K562 (cell line): ENCODE data around the gene HLA-DOA. TPM values are rescaled to one million over a fixed set of nuclear protein-coding genes. Genes with fewer than 3 reads are reported as not detected.

Experiments
- ATAC-seq: fragments of 200-7000 bp; cut with Tn5 transposase; 3 replicates; pipeline ENCODE4 v1.9.1; 2020; ENCODE audit warnings: moderate library complexity
- BruUV-seq: library from RNA; stranded (reverse); fragments of 400-500 nt; replicated peaks from 2 replicates; lab custom pipeline; 2021; lab: Mats Ljungman, UMichigan
- CTCF ChIA-PET: fragments of 300-600 bp; formaldehyde crosslinking; extraction: SDS; loops from one replicate; lab custom pipeline; 2021; ENCODE audit warnings: low intra/inter-chr PET ratio; lab: Yijun Ruan, JAX
- POLR2A ChIA-PET: fragments of 300-600, 350-650 bp; sonication (Branson Sonifier 250); formaldehyde crosslinking; extraction: SDS; loops from one replicate; lab custom pipeline; 2021; ENCODE audit warnings: antibody characterized with exemption, inconsistent platforms; lab: Yijun Ruan, JAX
- DNase-seq, 4 experiments: peaks; one replicate each; pipeline versions ENCODE4 v3.0.0 to v3.0.0-alpha.2; 2011 to 2018; ENCODE audit warnings: low spot score in 3 of 4, mixed read lengths in 3 of 4; ENCODE audit errors: extremely low read depth in 1 of 4
- FAIRE-seq: peaks from 2 replicates; lab custom pipeline; 2011; peaks lifted over from hg19 to GRCh38; lab: Jason Lieb, UNC
- H2AFZ ChIP-seq: 2 replicates; pipeline ENCODE4 v1.6.0; 2011; ENCODE audit warnings: low read depth, low read length, control low read depth, inconsistent platforms
- H3K27ac ChIP-seq: fragments of 200-600 bp; 3 replicates; pipeline ENCODE4 v1.8.0; 2011; ENCODE audit warnings: low read depth, mild to moderate bottlenecking, control low read depth, inconsistent platforms, low read length, moderate library complexity, mixed read lengths; ENCODE audit errors: extremely low read depth
- H3K27me3 ChIP-seq, 2 experiments: fragments of 300-600 bp in 1 of 2; 2 replicates in 1 of 2; 3 replicates in 1 of 2; pipeline versions ENCODE4 v1.6.0 to v1.8.0; 2011; ENCODE audit warnings: inconsistent platforms in 2 of 2, low read length in 2 of 2, mild to moderate bottlenecking in 1 of 2, mixed read lengths in 1 of 2, moderate library complexity in 1 of 2; ENCODE audit not compliant: control insufficient read depth in 2 of 2, insufficient read depth in 2 of 2
- H3K36me3 ChIP-seq: fragments of 300-600 bp; 3 replicates; pipeline ENCODE4 v1.8.0; 2011; ENCODE audit warnings: mild to moderate bottlenecking, low read length, inconsistent platforms; ENCODE audit not compliant: control insufficient read depth, insufficient read depth
- H3K4me1 ChIP-seq, 2 experiments: fragments of 200-600 bp in 1 of 2; replicated peaks in 1 of 2; 2 replicates in 1 of 2; 3 replicates in 1 of 2; pipeline versions ENCODE4 v1.5.1 to v1.8.0; 2011; ENCODE audit warnings: inconsistent platforms in 2 of 2, low read length in 2 of 2, mild to moderate bottlenecking in 1 of 2, mixed read lengths in 1 of 2, moderate library complexity in 1 of 2; ENCODE audit not compliant: control insufficient read depth in 2 of 2, insufficient read depth in 2 of 2
- H3K4me2 ChIP-seq: 2 replicates; pipeline ENCODE4 v1.6.1; 2011; ENCODE audit warnings: low read length, control low read depth, inconsistent platforms, mixed read lengths; ENCODE audit not compliant: insufficient read depth
- H3K4me3 ChIP-seq: fragments of 200-600 bp; sonication (generic), shearing (Covaris generic); 2 replicates; pipeline ENCODE4 v1.5.1; 2016; ENCODE audit warnings: control low read depth, inconsistent platforms
- H3K79me2 ChIP-seq: fragments of 200-600 bp; 3 replicates; pipeline ENCODE4 v1.8.0; 2011; ENCODE audit warnings: low read length, inconsistent platforms; ENCODE audit not compliant: control insufficient read depth, insufficient read depth
- H3K9ac ChIP-seq, 2 experiments: 2 replicates each; pipeline versions ENCODE4 v1.6.0 to v1.6.1; 2011; ENCODE audit warnings: low read depth in 2 of 2, low read length in 2 of 2, control low read depth in 1 of 2, inconsistent platforms in 1 of 2, mild to moderate bottlenecking in 1 of 2, mixed read lengths in 1 of 2; ENCODE audit not compliant: insufficient read depth in 1 of 2
- H3K9me1 ChIP-seq: one replicate; pipeline ENCODE4 v1.6.0; 2011; ENCODE audit warnings: inconsistent platforms, mild to moderate bottlenecking, low read length, moderate library complexity; ENCODE audit not compliant: control insufficient read depth, insufficient read depth
- H3K9me3 ChIP-seq: replicated peaks from 2 replicates; pipeline ENCODE4 v1.5.1; 2011; ENCODE audit warnings: low read depth, low read length, inconsistent platforms; ENCODE audit not compliant: control insufficient read depth, insufficient read depth
- H4K20me1 ChIP-seq: replicated peaks from 2 replicates; pipeline ENCODE4 v1.6.1; 2011; ENCODE audit warnings: low read length, inconsistent platforms, mixed read lengths; ENCODE audit not compliant: control insufficient read depth, insufficient read depth
- BRD9 ChIP-seq: fragments of 450-650 bp; IDR thresholded peaks from 2 replicates; pipeline ENCODE4 v1.6.1; 2018; ENCODE audit warnings: low read depth; ENCODE audit not compliant: partially characterized antibody
- E2F5 ChIP-seq: sonication (generic); formaldehyde crosslinking; IDR thresholded peaks from 2 replicates; pipeline ENCODE4 v1.8.0; 2022; ENCODE audit warnings: mild to moderate bottlenecking, missing genetic modification reagents
- FOXK2 ChIP-seq, 2 experiments: fragments of 450-650 bp; IDR thresholded peaks in 1 of 2; conservative IDR thresholded peaks in 1 of 2; 2 replicates each; pipeline ENCODE4 v1.6.1; 2016; ENCODE audit warnings: low read depth in 2 of 2, mild to moderate bottlenecking in 1 of 2
- IRF1 ChIP-seq: sonication (generic); formaldehyde crosslinking; IDR thresholded peaks from 2 replicates; pipeline ENCODE4 v1.8.0; 2022; ENCODE audit warnings: missing genetic modification reagents, mild to moderate bottlenecking, borderline replicate concordance
- LEF1 ChIP-seq: fragments of 450-650 bp; IDR thresholded peaks from 2 replicates; pipeline ENCODE4 v1.6.1; 2016; ENCODE audit warnings: mild to moderate bottlenecking
- MCM3 ChIP-seq: fragments of 450-650 bp; IDR thresholded peaks from 2 replicates; pipeline ENCODE4 v1.6.1; 2016
- MXD1 ChIP-seq: fragments of 250-450 bp; sonication (Bioruptor Pico); IDR thresholded peaks from 2 replicates; pipeline ENCODE4 v1.8.0; 2021; ENCODE audit warnings: borderline replicate concordance, mild to moderate bottlenecking, moderate library complexity; ENCODE audit not compliant: poor library complexity, severe bottlenecking
- NFYB ChIP-seq: IDR thresholded peaks from 2 replicates; pipeline ENCODE4 v1.6.1; 2011; ENCODE audit warnings: mild to moderate bottlenecking, moderate library complexity; ENCODE audit not compliant: insufficient read length; ENCODE audit errors: extremely low read depth
- PHF8 ChIP-seq: fragments of 200-600 bp; sonication (generic); IDR thresholded peaks from 2 replicates; pipeline ENCODE4 v1.6.1; 2012; ENCODE audit warnings: mixed run types, mild to moderate bottlenecking, inconsistent platforms, low read length, moderate library complexity, borderline replicate concordance
- SAP30 ChIP-seq: fragments of 200-600 bp; sonication (generic); IDR thresholded peaks from 2 replicates; pipeline ENCODE4 v1.6.1; 2012; ENCODE audit warnings: borderline replicate concordance, low read depth, mild to moderate bottlenecking, moderate library complexity, low read length, control low read depth, inconsistent platforms; ENCODE audit not compliant: insufficient read depth, poor library complexity, severe bottlenecking
- SP1 ChIP-seq: sonication (generic); formaldehyde crosslinking; IDR thresholded peaks from 2 replicates; pipeline ENCODE4 v1.8.1; 2022; ENCODE audit warnings: mild to moderate bottlenecking, missing genetic modification reagents
- STAT5A ChIP-seq: IDR thresholded peaks from 2 replicates; pipeline ENCODE4 v1.6.1; 2012; ENCODE audit warnings: low read length, inconsistent platforms, borderline replicate concordance
- TCFL5 ChIP-seq: fragments of 250-450 bp; sonication (Bioruptor Pico); conservative IDR thresholded peaks from 2 replicates; pipeline ENCODE4 v1.6.1; 2021; ENCODE audit warnings: mild to moderate bottlenecking, moderate library complexity, matching md5 sums
- XRCC5 ChIP-seq: fragments of 200-400 bp; formaldehyde crosslinking; IDR thresholded peaks from 2 replicates; pipeline ENCODE4 v1.6.1; 2017; ENCODE audit warnings: low read depth, mild to moderate bottlenecking, low read length
- ZFX ChIP-seq: sonication (generic); formaldehyde crosslinking; IDR thresholded peaks from 2 replicates; pipeline ENCODE4 v1.8.0; 2022; ENCODE audit warnings: mild to moderate bottlenecking, missing genetic modification reagents, moderate library complexity
- ZNF133 ChIP-seq: fragments of 250-450 bp; sonication (Bioruptor Pico); IDR thresholded peaks from 2 replicates; pipeline ENCODE4 v1.4.0; 2020; ENCODE audit warnings: mild to moderate bottlenecking
- ZNF316 ChIP-seq: fragments of 450-650 bp; IDR thresholded peaks from 2 replicates; pipeline ENCODE4 v1.6.1; 2016
- ZNF408 ChIP-seq: fragments of 250-450 bp; sonication (Bioruptor Pico); IDR thresholded peaks from 2 replicates; pipeline ENCODE4 v1.4.0; 2020; ENCODE audit warnings: low read depth, mild to moderate bottlenecking, moderate library complexity
- in situ Hi-C: fragments of 300-500 bp; cut with MboI; formaldehyde crosslinking; loops from 4 replicates; pipeline ENCODE4 v1.15.0; 2018; ENCODE audit warnings: inconsistent platforms, mixed read lengths
- intact Hi-C: fragments of 100-400 bp; cut with micrococcal nuclease; formaldehyde crosslinking; loops from 2 replicates; pipeline ENCODE4 v1.14.2; 2022
- polyA plus RNA-seq, 8 experiments: library from polyadenylated mRNA; depleted of rRNA in 4 of 8; stranded (reverse) in 5 of 8; unstranded in 3 of 8; fragments of >200 nt; fragmentation: Nextera tagmentation in 2 of 8; fragmentation: Illumina TruSeq in 1 of 8; extraction: Ambion mirVana in 2 of 8; extraction: Trizol in 1 of 8; gene quantifications; 2 replicates each; pipeline versions ENCODE4 v1.2.1 to v1.2.3, GENCODE V29; 2011 to 2014; ENCODE audit warnings: inconsistent platforms in 1 of 8, missing spikeins in 1 of 8
- total RNA-seq, 7 experiments: library from RNA; depleted of rRNA in 6 of 7; stranded (reverse); fragments of >200 nt in 6 of 7; fragmentation: Illumina TruSeq in 2 of 7; extraction: Trizol in 2 of 7; gene quantifications; 2 replicates each; pipeline versions ENCODE4 v1.2.1 to v1.2.3, GENCODE V29; 2011 to 2021; ENCODE audit warnings: low replicate concordance in 1 of 7

The HLA-DOA gene
- total and polyA plus RNA-seq, 9 of the 15 experiments (the other 6 are each of a cell fraction or from before 2014, with no cell fraction given) = 0.07 TPM; not detected in 8

GRCh38 chr6:33052627-33053026, 43.2 kb upstream of the HLA-DOA start:
- ChIA-PET POLR2A (interaction anchor here (1.5 kb wide), 1 partner anchor 10 kb away, joined by 4 read pairs; no protein-coding TSS in a partner anchor), CTCF (no interaction called here)
- Histone ChIP-seq H3K27ac (no peak overlapping the region), H3K79me2 (no peaks in the 10 kb centered on the region), H3K4me2 (no peak overlapping the region), H3K9me3 (no peaks in the 10 kb centered on the region), H4K20me1 (no peaks in the 10 kb centered on the region), H3K36me3 (no peaks in the 10 kb centered on the region), H2AFZ (no peak overlapping the region), H3K9ac (no peak overlapping the region), H3K4me1 (no peaks in the 10 kb centered on the region), H3K9me1 (no peaks in the 10 kb centered on the region), H3K27me3 (peaks cover 7 to 14% of the 10 kb centered on the region in 2 experiments; a peak in 3 of 5 replicates), H3K4me3 (no peak overlapping the region)
- DNase-seq = no peak
- ATAC-seq = no peak
- TF ChIP-seq STAT5A = no peak
- TF ChIP-seq LEF1 = no peak
- TF ChIP-seq MXD1 = no peak
- TF ChIP-seq ZNF133 (CRISPR knock-in tag) = no peak
- TF ChIP-seq SAP30 = no peak
- no peak for TF ChIP-seq PHF8
- no peak for TF ChIP-seq IRF1
- no peak for TF ChIP-seq BRD9
- TF ChIP-seq FOXK2 (conservative IDR thresholded peaks at IDR 0.05 in 1 of 2, IDR thresholded peaks at IDR 0.05 in 1 of 2; ENCODE audit: low read depth in 2 of 2) = no peak
- no peak for TF ChIP-seq ZNF316
- no peak for TF ChIP-seq ZNF408 (CRISPR knock-in tag)
- no peak for TF ChIP-seq ZFX
- no peak for TF ChIP-seq NFYB
- TF ChIP-seq E2F5 (CRISPR knock-in tag) = no peak
- TF ChIP-seq SP1 (CRISPR knock-in tag) = no peak
- TF ChIP-seq TCFL5 (CRISPR knock-in tag) = no peak
- no peak for TF ChIP-seq MCM3
- no peak for TF ChIP-seq XRCC5
- no peak for FAIRE-seq
- intact Hi-C loops = no loop called here
- BruUV-seq = no TSS peak
- in situ Hi-C loops = no loop called here
